ENCODE data around the gene C2.
"Not testable (repeated sequence)": the region's sequence is repeated elsewhere in the genome, so short reads cannot be mapped to it uniquely, and the experiment has no call there.

C2 gene

GRCh38 chr6:31905041-31905440 lies 22.5 kb upstream of the C2 start:
- TF ChIP-seq OSR1 (CRISPR knock-in tag; IDR thresholded peaks at IDR 0.05) (no peak), ZC3H10 (CRISPR knock-in tag; IDR thresholded peaks at IDR 0.05) (no peak), GLIS3 (CRISPR knock-in tag; IDR thresholded peaks at IDR 0.05) (no peak), CSRNP3 (CRISPR knock-in tag; IDR thresholded peaks at IDR 0.05) (no peak), ZFP30 (CRISPR knock-in tag; IDR thresholded peaks at IDR 0.05) (no peak), ZNF70 (CRISPR knock-in tag; IDR thresholded peaks at IDR 0.05) (no peak), TSHZ2 (CRISPR knock-in tag; IDR thresholded peaks at IDR 0.05) (no peak), PPARA (CRISPR knock-in tag; IDR thresholded peaks at IDR 0.05; ENCODE audit: borderline replicate concordance) (no peak), POU6F1 (CRISPR knock-in tag; IDR thresholded peaks at IDR 0.05; ENCODE audit: borderline replicate concordance, low read depth) (no peak), TOX (CRISPR knock-in tag; IDR thresholded peaks at IDR 0.05; ENCODE audit: borderline replicate concordance) (no peak), ARNTL (CRISPR knock-in tag; IDR thresholded peaks at IDR 0.05; ENCODE audit: borderline replicate concordance, low read depth) (no peak)
- TF ChIP-seq, protein P1, sequence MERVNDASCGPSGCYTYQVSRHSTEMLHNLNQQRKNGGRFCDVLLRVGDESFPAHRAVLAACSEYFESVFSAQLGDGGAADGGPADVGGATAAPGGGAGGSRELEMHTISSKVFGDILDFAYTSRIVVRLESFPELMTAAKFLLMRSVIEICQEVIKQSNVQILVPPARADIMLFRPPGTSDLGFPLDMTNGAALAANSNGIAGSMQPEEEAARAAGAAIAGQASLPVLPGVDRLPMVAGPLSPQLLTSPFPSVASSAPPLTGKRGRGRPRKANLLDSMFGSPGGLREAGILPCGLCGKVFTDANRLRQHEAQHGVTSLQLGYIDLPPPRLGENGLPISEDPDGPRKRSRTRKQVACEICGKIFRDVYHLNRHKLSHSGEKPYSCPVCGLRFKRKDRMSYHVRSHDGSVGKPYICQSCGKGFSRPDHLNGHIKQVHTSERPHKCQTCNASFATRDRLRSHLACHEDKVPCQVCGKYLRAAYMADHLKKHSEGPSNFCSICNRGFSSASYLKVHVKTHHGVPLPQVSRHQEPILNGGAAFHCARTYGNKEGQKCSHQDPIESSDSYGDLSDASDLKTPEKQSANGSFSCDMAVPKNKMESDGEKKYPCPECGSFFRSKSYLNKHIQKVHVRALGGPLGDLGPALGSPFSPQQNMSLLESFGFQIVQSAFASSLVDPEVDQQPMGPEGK (CRISPR knock-in tag; IDR thresholded peaks at IDR 0.05; ENCODE audit: borderline replicate concordance): no peak

GRCh38 chr6:31906122-31906521 lies 21.4 kb upstream of the C2 start:
- ATAC-seq: no peak
- TF ChIP-seq OSR1 (CRISPR knock-in tag; IDR thresholded peaks at IDR 0.05) (no peak), TSHZ2 (CRISPR knock-in tag; IDR thresholded peaks at IDR 0.05) (no peak), ARNTL (CRISPR knock-in tag; IDR thresholded peaks at IDR 0.05; ENCODE audit: borderline replicate concordance, low read depth) (no peak), GLIS3 (CRISPR knock-in tag; IDR thresholded peaks at IDR 0.05) (no peak), ISL1 (CRISPR knock-in tag; IDR thresholded peaks at IDR 0.05) (no peak), CSDC2 (CRISPR knock-in tag; IDR thresholded peaks at IDR 0.05) (no peak), ZC3H10 (CRISPR knock-in tag; IDR thresholded peaks at IDR 0.05) (no peak), RARB (CRISPR knock-in tag; IDR thresholded peaks at IDR 0.05) (no peak)

More at GRCh38 chr6:31905041-31905440, 22.5 kb upstream of the C2 start:
- ATAC-seq: no peak

- not testable (repeated sequence) for ATAC-seq
Observed at GRCh38 chr6:31906727-31907126, 20.8 kb upstream of the C2 start.

GRCh38 chr6:31907158-31907813 lies 20.2 kb upstream of the C2 start:
- no peak for ATAC-seq
- TF ChIP-seq ZNF565 (CRISPR knock-in tag; conservative IDR thresholded peaks at IDR 0.05; ENCODE audit: low read depth) (no peak), GLIS3 (CRISPR knock-in tag; IDR thresholded peaks at IDR 0.05) (no peak), CSRNP3 (CRISPR knock-in tag; IDR thresholded peaks at IDR 0.05) (no peak), OSR1 (CRISPR knock-in tag; IDR thresholded peaks at IDR 0.05) (no peak), ESRRG (CRISPR knock-in tag; IDR thresholded peaks at IDR 0.05) (no peak), BACH2 (CRISPR knock-in tag; IDR thresholded peaks at IDR 0.05; ENCODE audit: borderline replicate concordance) (no peak), ZFP3 (CRISPR knock-in tag; IDR thresholded peaks at IDR 0.05) (no peak), RARB (CRISPR knock-in tag; IDR thresholded peaks at IDR 0.05) (no peak), SNAI2 (CRISPR knock-in tag; IDR thresholded peaks at IDR 0.05) (no peak)
- TF ChIP-seq, protein P1 (CRISPR knock-in tag; IDR thresholded peaks at IDR 0.05; ENCODE audit: borderline replicate concordance): no peak

Data from SK-N-SH treated with all-trans-retinoic acid at 6 μM for 48 hours (cell line).